ENCODE results near the gene C15orf40. TPM values are rescaled to one million over a fixed set of nuclear protein-coding genes. Genes with fewer than 3 reads are reported as not detected.

Gene C15orf40
- total RNA-seq, 2 experiments from 2014 or later = 7.4 to 11.0 TPM

DNA sequence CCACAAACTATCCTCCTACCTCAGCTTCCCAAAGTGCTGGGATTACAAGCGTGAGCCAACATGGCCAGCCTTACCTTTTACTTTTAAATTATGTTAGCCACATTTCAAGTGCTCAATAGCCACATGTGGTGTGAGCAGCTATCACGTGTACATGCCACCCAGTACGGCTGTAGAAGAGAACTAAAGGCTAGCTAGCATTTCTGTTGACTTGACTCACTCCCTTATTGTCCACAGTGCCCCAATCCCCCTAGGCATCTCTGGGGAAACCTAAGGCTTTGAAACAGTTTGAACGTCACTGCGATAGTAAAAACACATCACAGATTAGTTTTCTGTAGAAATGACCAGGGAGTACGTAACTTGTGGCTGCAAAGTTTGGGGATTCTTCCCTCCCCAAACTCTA is 12.0 kb downstream of the C15orf40 start:
- Histone ChIP-seq H3K27me3 (ENCODE audit: control insufficient read depth in 1 of 2, insufficient read depth in 2 of 2, low read length in 2 of 2) (no peaks in the 10 kb centered on the region), H3K4me1 (ENCODE audit: insufficient read depth, low read length) (peaks cover 8% of the 10 kb centered on the region), H3K27ac (ENCODE audit: low read depth in 1 of 2, low read length in 2 of 2) (no peak overlapping the region), H3K36me3 (ENCODE audit: insufficient read depth, low read length) (no peaks in the 10 kb centered on the region), H3K9me3 (ENCODE audit: control insufficient read depth in 1 of 2, insufficient read depth in 1 of 2, low read length in 2 of 2) (no peaks in the 10 kb centered on the region), H3K4me3 (ENCODE audit: low read length) (no peak overlapping the region)
- Mint-ChIP-seq H3K4me3 (no peak overlapping the region), H3K36me3 (ENCODE audit: low read depth) (no peaks in the 10 kb centered on the region), H3K27me3 (no peaks in the 10 kb centered on the region), H3K9me3 (no peaks in the 10 kb centered on the region), H3K27ac (peak overlapping the region; percentile 73), H3K4me1 (ENCODE audit: low read depth) (peaks cover 13% of the 10 kb centered on the region)
- ChIA-PET POLR2A (interaction anchor here (1.0 to 1.8 kb wide), 3 partner anchors 13 to 459 kb away, joined by 3 to 11 read pairs (median 6); partner anchors contain the start of genes RAMAC and RPS17), CTCF (interaction anchor here (1.2 to 1.5 kb wide), 4 partner anchors 11 to 468 kb away, joined by 3 to 16 read pairs (median 6); partner anchors contain the start of gene C15orf40)
- ATAC-seq (ENCODE audit: poor library complexity) (no peak), DNase-seq (no peak)
- TF ChIP-seq, protein P1, sequence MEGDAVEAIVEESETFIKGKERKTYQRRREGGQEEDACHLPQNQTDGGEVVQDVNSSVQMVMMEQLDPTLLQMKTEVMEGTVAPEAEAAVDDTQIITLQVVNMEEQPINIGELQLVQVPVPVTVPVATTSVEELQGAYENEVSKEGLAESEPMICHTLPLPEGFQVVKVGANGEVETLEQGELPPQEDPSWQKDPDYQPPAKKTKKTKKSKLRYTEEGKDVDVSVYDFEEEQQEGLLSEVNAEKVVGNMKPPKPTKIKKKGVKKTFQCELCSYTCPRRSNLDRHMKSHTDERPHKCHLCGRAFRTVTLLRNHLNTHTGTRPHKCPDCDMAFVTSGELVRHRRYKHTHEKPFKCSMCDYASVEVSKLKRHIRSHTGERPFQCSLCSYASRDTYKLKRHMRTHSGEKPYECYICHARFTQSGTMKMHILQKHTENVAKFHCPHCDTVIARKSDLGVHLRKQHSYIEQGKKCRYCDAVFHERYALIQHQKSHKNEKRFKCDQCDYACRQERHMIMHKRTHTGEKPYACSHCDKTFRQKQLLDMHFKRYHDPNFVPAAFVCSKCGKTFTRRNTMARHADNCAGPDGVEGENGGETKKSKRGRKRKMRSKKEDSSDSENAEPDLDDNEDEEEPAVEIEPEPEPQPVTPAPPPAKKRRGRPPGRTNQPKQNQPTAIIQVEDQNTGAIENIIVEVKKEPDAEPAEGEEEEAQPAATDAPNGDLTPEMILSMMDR (IDR thresholded peaks at IDR 0.05) = no peak
- intact Hi-C loops (cut with DNase I, micrococcal nuclease) = no loop called here

DNA sequence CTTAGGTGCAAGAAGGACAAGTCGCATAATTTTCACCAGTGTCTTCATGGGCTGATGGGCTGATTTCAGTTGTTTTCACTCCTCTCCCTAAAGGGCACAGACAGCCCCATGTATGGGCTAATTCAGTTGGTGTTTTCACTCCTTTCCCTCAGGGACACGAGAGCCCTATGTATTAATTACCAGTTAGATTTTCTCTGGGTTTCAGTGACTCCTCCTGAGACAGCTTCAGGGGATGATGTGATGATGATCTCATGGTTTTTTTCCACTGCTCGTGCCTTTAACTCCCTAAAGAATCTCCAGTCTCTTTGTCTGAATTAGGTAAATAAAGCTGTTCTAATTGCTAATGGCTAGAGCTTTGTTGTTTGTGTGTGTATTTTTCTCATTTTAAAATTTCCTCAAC is 15.5 kb downstream of the C15orf40 start:
- intact Hi-C loops (cut with DNase I, micrococcal nuclease) = no loop called here
- H3K27ac ChIP-seq (ENCODE audit: low read depth in 1 of 2, low read length in 2 of 2) = no peak overlapping the region
- Mint-ChIP-seq H3K36me3 (ENCODE audit: low read depth) (peaks cover 5% of the 10 kb centered on the region), H3K27ac (no peak overlapping the region), H3K27me3 (no peaks in the 10 kb centered on the region), H3K4me1 (ENCODE audit: low read depth) (peaks cover 13% of the 10 kb centered on the region), H3K4me3 (no peak overlapping the region), H3K9me3 (no peaks in the 10 kb centered on the region)
- TF ChIP-seq, protein P1 (IDR thresholded peaks at IDR 0.05) = no peak
- no peaks in the 10 kb centered on the region for H3K9me3 ChIP-seq (ENCODE audit: control insufficient read depth in 1 of 2, insufficient read depth in 1 of 2, low read length in 2 of 2)
- POLR2A ChIA-PET = interaction anchor here (0.6 to 1.2 kb wide), 2 partner anchors 10 to 72 kb away, joined by 4 to 5 read pairs; partner anchors contain the start of gene RAMAC
- CTCF ChIA-PET = no interaction called here
- H3K4me1 ChIP-seq (ENCODE audit: insufficient read depth, low read length) = peaks cover 8% of the 10 kb centered on the region
- no peaks in the 10 kb centered on the region for H3K27me3 ChIP-seq (ENCODE audit: control insufficient read depth in 1 of 2, insufficient read depth in 2 of 2, low read length in 2 of 2)
- H3K4me3 ChIP-seq (ENCODE audit: low read length) = no peak overlapping the region
- peaks cover 7% of the 10 kb centered on the region for H3K36me3 ChIP-seq (ENCODE audit: insufficient read depth, low read length)
- ATAC-seq (ENCODE audit: poor library complexity) = no peak
- no peak for DNase-seq

DNA sequence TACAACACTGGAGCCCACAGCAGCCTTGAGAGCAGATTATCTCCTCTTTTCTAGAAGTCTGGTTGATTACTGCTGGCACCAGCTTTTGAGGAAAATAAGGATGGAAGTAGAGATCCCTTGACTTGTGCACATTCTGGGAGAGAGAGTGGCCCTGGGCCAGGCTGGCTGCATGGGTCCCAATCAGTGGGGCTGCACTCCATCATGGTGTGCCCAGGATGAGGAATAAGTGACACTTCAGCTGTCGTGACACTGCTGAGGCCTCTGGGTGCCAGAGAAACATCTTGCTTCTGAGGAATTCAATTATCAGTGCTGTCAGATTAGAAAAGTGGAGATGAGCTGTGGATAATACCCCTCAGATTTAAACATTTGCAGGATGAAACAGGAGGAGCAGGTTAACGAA is 16.4 kb downstream of the C15orf40 start:
- peaks cover 12% of the 10 kb centered on the region for H3K36me3 ChIP-seq (ENCODE audit: insufficient read depth, low read length)
- ATAC-seq (ENCODE audit: poor library complexity) = no peak
- H3K9me3 Mint-ChIP-seq = no peaks in the 10 kb centered on the region
- no peak overlapping the region for H3K4me3 Mint-ChIP-seq
- ChIA-PET CTCF (no interaction called here), POLR2A (interaction anchor here (0.6 kb wide), 1 partner anchor 71 kb away, joined by 4 read pairs; no protein-coding TSS in a partner anchor)
- H3K36me3 Mint-ChIP-seq (ENCODE audit: low read depth) = peaks cover 11% of the 10 kb centered on the region
- TF ChIP-seq, protein P1 (IDR thresholded peaks at IDR 0.05) = no peak
- intact Hi-C loops (cut with DNase I, micrococcal nuclease) = no loop called here
- H3K27me3 ChIP-seq (ENCODE audit: control insufficient read depth in 1 of 2, insufficient read depth in 2 of 2, low read length in 2 of 2) = no peaks in the 10 kb centered on the region
- no peak overlapping the region for H3K4me3 ChIP-seq (ENCODE audit: low read length)
- H3K4me1 Mint-ChIP-seq (ENCODE audit: low read depth) = peaks cover 8% of the 10 kb centered on the region
- H3K27me3 Mint-ChIP-seq = no peaks in the 10 kb centered on the region
- DNase-seq = no peak
- no peaks in the 10 kb centered on the region for H3K9me3 ChIP-seq (ENCODE audit: control insufficient read depth in 1 of 2, insufficient read depth in 1 of 2, low read length in 2 of 2)
- H3K27ac ChIP-seq (ENCODE audit: low read depth in 1 of 2, low read length in 2 of 2) = no peak overlapping the region
- H3K27ac Mint-ChIP-seq = no peak overlapping the region
- peaks cover 5% of the 10 kb centered on the region for H3K4me1 ChIP-seq (ENCODE audit: insufficient read depth, low read length)

Measured in CD4-positive, alpha-beta T cell (primary cell).